Neural progenitor cell (in vitro differentiated cells): ENCODE data around the gene ATP11A. TPM values are rescaled to one million over a fixed set of nuclear protein-coding genes. Genes with fewer than 3 reads are reported as not detected.

Experiments
- DNase-seq: peaks from one replicate; pipeline ENCODE4 v3.0.0-alpha.2; 2016; ENCODE audit warnings: low spot score
- H2AFZ ChIP-seq: fragments of 200-600 bp; sonication (generic); replicated peaks from 2 replicates; pipeline ENCODE4 v1.6.1; 2016; ENCODE audit warnings: antibody characterized with exemption
- H3F3A ChIP-seq: fragments of 200-600 bp; sonication (generic); 2 replicates; pipeline ENCODE4 v1.6.1; 2016; ENCODE audit warnings: antibody characterized with exemption, low read depth
- H3K27ac ChIP-seq: fragments of 200-600 bp; sonication (generic); 2 replicates; pipeline ENCODE4 v1.5.1; 2016; ENCODE audit warnings: mild to moderate bottlenecking
- H3K27me3 ChIP-seq: fragments of 200-600 bp; sonication (generic); 2 replicates; pipeline ENCODE4 v1.6.1; 2016; ENCODE audit warnings: mild to moderate bottlenecking, moderate library complexity
- H3K36me3 ChIP-seq: fragments of 200-600 bp; sonication (generic); 2 replicates; pipeline ENCODE4 v1.5.1; 2016
- H3K4me1 ChIP-seq: fragments of 200-600 bp; sonication (generic); 2 replicates; pipeline ENCODE4 v1.6.1; 2016; ENCODE audit warnings: mixed run types
- H3K4me2 ChIP-seq: fragments of 200-600 bp; sonication (generic); 2 replicates; pipeline ENCODE4 v1.6.1; 2016
- H3K4me3 ChIP-seq: fragments of 200-600 bp; sonication (generic); 2 replicates; pipeline ENCODE4 v1.5.1; 2016
- H3K79me2 ChIP-seq: fragments of 200-600 bp; sonication (generic); 2 replicates; pipeline ENCODE4 v1.6.1; 2016; ENCODE audit warnings: low read depth
- H3K9ac ChIP-seq: fragments of 200-600 bp; sonication (generic); 2 replicates; pipeline ENCODE4 v1.6.1; 2016
- H3K9me3 ChIP-seq: fragments of 200-600 bp; sonication (generic); 2 replicates; pipeline ENCODE4 v1.5.1; 2016; ENCODE audit warnings: low read depth
- H4K20me1 ChIP-seq: fragments of 200-600 bp; sonication (generic); 2 replicates; pipeline ENCODE4 v1.6.1; 2016; ENCODE audit warnings: low read depth
- H3K27ac Mint-ChIP-seq: 3 replicates; pipeline ENCODE4 v1.8.0; 2021; ENCODE audit warnings: mixed read lengths
- H3K27me3 Mint-ChIP-seq: 2 replicates; pipeline ENCODE4 v1.8.0; 2022; ENCODE audit warnings: low read depth, mild to moderate bottlenecking, inconsistent platforms, moderate library complexity, mixed read lengths; ENCODE audit not compliant: insufficient read depth
- H3K36me3 Mint-ChIP-seq: 3 replicates; pipeline ENCODE4 v1.8.0; 2021; ENCODE audit warnings: mixed read lengths
- H3K4me1 Mint-ChIP-seq: 3 replicates; pipeline ENCODE4 v1.8.0; 2021; ENCODE audit warnings: mixed read lengths
- H3K4me3 Mint-ChIP-seq: 3 replicates; pipeline ENCODE4 v1.8.0; 2021; ENCODE audit warnings: mild to moderate bottlenecking, moderate library complexity, mixed read lengths
- H3K9me3 Mint-ChIP-seq: 3 replicates; pipeline ENCODE4 v1.8.0; 2020; ENCODE audit warnings: mixed read lengths
- EZH2 ChIP-seq: fragments of 200-600 bp; sonication (generic); IDR thresholded peaks from 2 replicates; pipeline ENCODE4 v1.6.1; 2017; ENCODE audit warnings: antibody characterized with exemption, mild to moderate bottlenecking, moderate library complexity
- EZH2phosphoT487 ChIP-seq: fragments of 200-600 bp; sonication (generic); IDR thresholded peaks from 2 replicates; pipeline ENCODE4 v1.6.1; 2017; ENCODE audit warnings: antibody characterized with exemption
- total RNA-seq: library from RNA; depleted of rRNA; stranded (reverse); fragments of >200 nt; gene quantifications from 2 replicates; pipeline ENCODE4 v1.2.3, GENCODE V29; 2015; ENCODE audit warnings: low replicate concordance
- TF ChIP-seq, protein P1 (sequence below): fragments of 200-600 bp; sonication (generic); IDR thresholded peaks from 2 replicates; pipeline ENCODE4 v1.5.1; 2017; ENCODE audit warnings: antibody characterized with exemption, mild to moderate bottlenecking

The ATP11A gene
- total RNA-seq, 1 donor from 2014 or later, result 12.6 TPM

DNA sequence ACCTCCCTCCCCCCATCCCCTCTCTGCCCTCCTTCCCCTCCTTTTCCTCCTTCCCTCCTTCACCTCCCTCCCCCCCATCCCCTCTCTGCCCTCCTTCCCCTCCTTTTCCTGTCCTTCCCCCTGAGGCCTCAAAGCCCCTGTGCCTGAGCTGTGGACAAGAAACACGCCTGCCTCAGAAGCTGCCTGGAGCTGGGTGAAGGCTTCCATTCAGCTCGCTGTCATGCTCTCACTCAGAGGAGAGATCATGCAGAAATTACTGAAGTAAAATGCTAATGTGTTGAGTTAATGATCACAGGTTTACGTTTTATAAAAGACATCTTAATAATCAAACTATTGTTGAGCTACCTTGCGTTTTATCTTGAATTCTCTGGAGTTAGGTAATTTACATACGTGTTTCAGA lies 114.5 kb downstream of the ATP11A start:
- TF ChIP-seq, protein P1, sequence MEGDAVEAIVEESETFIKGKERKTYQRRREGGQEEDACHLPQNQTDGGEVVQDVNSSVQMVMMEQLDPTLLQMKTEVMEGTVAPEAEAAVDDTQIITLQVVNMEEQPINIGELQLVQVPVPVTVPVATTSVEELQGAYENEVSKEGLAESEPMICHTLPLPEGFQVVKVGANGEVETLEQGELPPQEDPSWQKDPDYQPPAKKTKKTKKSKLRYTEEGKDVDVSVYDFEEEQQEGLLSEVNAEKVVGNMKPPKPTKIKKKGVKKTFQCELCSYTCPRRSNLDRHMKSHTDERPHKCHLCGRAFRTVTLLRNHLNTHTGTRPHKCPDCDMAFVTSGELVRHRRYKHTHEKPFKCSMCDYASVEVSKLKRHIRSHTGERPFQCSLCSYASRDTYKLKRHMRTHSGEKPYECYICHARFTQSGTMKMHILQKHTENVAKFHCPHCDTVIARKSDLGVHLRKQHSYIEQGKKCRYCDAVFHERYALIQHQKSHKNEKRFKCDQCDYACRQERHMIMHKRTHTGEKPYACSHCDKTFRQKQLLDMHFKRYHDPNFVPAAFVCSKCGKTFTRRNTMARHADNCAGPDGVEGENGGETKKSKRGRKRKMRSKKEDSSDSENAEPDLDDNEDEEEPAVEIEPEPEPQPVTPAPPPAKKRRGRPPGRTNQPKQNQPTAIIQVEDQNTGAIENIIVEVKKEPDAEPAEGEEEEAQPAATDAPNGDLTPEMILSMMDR, result no peak
- TF ChIP-seq EZH2phosphoT487 (no peak), EZH2 (no peak)
- no peaks in the 10 kb centered on the region for H4K20me1 ChIP-seq

DNA sequence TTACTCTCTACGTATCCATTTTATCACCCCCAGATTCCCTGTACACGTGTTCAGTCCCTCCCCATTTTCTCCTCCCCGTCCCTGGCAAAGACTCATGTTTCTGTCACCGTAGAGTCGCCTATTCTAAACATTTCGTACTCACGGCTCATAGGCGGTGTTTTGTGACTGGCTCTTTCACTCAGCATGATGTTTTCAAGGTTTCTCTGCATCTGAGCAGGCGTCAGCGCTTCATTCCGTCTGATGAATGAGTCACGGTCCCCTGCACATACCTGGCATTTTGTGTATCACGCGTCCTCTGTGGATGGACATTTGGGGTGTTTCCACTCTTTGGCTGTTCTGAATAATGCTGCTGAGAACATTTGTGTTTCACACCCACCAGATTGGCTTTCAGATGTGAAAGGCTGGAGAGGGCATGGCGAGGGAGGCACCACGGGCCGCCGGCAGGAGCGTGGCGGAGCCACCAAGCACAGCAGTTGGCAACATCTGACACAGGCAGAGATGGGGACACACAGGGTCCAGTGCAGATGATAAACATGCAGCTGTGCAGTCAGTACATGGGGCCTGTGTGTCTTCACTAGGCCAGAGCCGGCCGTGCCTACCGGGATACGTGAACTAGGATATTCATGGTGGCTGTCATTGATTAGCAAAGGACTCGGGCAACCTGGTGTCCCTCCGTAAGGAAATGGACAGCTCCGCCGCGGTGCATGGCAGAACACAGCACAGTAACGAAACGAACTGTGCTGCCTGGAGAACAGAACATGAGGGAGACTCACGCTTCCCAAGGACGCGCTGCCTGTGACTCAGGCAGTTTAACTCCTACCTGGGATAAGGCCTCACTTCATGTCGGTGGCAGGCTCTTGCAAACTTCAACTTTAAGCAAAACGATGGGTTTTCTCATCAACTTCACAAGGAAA lies 117.2 kb downstream of the ATP11A start:
- Histone ChIP-seq H3F3A (no peaks in the 10 kb centered on the region), H3K4me3 (no peak overlapping the region), H2AFZ (no peak overlapping the region), H3K27ac (no peak overlapping the region), H3K4me2 (no peak overlapping the region), H3K79me2 (no peaks in the 10 kb centered on the region), H3K36me3 (no peaks in the 10 kb centered on the region), H3K9ac (no peak overlapping the region), H4K20me1 (no peaks in the 10 kb centered on the region), H3K9me3 (no peaks in the 10 kb centered on the region), H3K27me3 (no peaks in the 10 kb centered on the region), H3K4me1 (no peaks in the 10 kb centered on the region)
- no peaks in the 10 kb centered on the region for H3K9me3 Mint-ChIP-seq
- peak overlapping the region; percentile 48 for H3K27ac Mint-ChIP-seq
- no peak overlapping the region for H3K4me3 Mint-ChIP-seq
- peaks cover 10% of the 10 kb centered on the region for H3K4me1 Mint-ChIP-seq
- peaks cover 16% of the 10 kb centered on the region for H3K36me3 Mint-ChIP-seq
- peaks cover 2% of the 10 kb centered on the region for H3K27me3 Mint-ChIP-seq
- DNase-seq, result no peak
- TF ChIP-seq EZH2, result no peak
- TF ChIP-seq, protein P1, result no peak
- TF ChIP-seq EZH2phosphoT487, result no peak

More for the DNA sequence above, 114.5 kb downstream of the ATP11A start:
- no peak overlapping the region for H3K4me2 ChIP-seq
- Mint-ChIP-seq H3K4me1 (peaks cover 10% of the 10 kb centered on the region), H3K27ac (no peak overlapping the region), H3K27me3 (peaks cover 3% of the 10 kb centered on the region), H3K9me3 (peaks cover 10% of the 10 kb centered on the region), H3K36me3 (peaks cover 18% of the 10 kb centered on the region), H3K4me3 (no peak overlapping the region)
- H3K79me2 ChIP-seq, result no peaks in the 10 kb centered on the region
- no peak overlapping the region for H3K27ac ChIP-seq
- H3K9ac ChIP-seq, result no peak overlapping the region
- no peaks in the 10 kb centered on the region for H3K9me3 ChIP-seq
- no peaks in the 10 kb centered on the region for H3F3A ChIP-seq
- H3K4me1 ChIP-seq, result no peaks in the 10 kb centered on the region
- H3K27me3 ChIP-seq, result no peaks in the 10 kb centered on the region
- H3K4me3 ChIP-seq, result no peak overlapping the region
- no peak for DNase-seq
- H3K36me3 ChIP-seq, result no peaks in the 10 kb centered on the region
- H2AFZ ChIP-seq, result no peak overlapping the region

DNA sequence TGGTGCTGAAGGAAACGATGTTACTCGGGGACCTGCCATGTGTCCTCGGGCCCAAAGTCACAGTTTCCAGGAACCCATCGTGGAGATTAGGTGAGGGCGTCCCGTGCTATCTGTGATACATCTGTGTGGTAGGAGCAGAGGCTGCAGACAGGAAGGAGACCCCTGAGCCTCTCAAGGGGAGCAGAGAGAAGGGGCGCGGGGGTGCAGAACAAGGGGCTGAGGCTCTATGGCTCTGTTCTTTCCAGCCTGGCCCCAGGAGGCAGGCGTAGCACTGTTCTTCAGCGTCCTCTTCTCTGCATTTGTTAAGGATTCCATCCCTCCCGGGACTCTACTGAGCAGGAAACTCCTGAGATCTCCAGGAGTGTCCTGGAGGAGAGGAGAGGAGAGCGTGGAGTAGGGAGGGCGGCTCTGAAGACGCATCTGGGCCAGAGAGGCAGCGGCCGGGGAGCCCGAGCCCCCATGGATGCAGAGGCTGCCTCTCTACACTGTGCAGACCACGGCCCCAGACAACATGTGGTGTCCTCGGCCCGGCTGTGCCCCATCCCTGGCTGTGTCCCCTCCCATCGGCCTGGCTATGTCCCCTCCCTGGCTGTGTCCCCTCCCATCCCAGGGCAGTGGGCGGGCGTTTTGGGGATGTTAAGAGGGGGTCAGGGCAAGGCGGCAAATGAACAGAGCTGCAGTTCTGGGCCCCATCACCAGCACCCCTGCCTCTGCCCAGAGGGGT lies 118.0 kb downstream of the ATP11A start:
- no peak overlapping the region for H3K4me3 ChIP-seq
- Mint-ChIP-seq H3K27me3 (peaks cover 5% of the 10 kb centered on the region), H3K4me1 (peaks cover 5% of the 10 kb centered on the region), H3K27ac (no peak overlapping the region), H3K9me3 (no peaks in the 10 kb centered on the region), H3K4me3 (no peak overlapping the region), H3K36me3 (peaks cover 20% of the 10 kb centered on the region)
- H3K9me3 ChIP-seq, result no peaks in the 10 kb centered on the region
- no peaks in the 10 kb centered on the region for H4K20me1 ChIP-seq
- no peaks in the 10 kb centered on the region for H3F3A ChIP-seq
- H2AFZ ChIP-seq, result no peak overlapping the region
- no peak overlapping the region for H3K27ac ChIP-seq
- no peak for TF ChIP-seq EZH2phosphoT487
- no peak for TF ChIP-seq EZH2
- TF ChIP-seq, protein P1, result no peak
- no peaks in the 10 kb centered on the region for H3K27me3 ChIP-seq
- H3K4me2 ChIP-seq, result no peak overlapping the region
- H3K9ac ChIP-seq, result no peak overlapping the region
- no peaks in the 10 kb centered on the region for H3K4me1 ChIP-seq
- no peak for DNase-seq
- H3K79me2 ChIP-seq, result no peaks in the 10 kb centered on the region
- no peaks in the 10 kb centered on the region for H3K36me3 ChIP-seq
